ENCODE measurements around the gene GPR151.

Gene GPR151

DNA sequence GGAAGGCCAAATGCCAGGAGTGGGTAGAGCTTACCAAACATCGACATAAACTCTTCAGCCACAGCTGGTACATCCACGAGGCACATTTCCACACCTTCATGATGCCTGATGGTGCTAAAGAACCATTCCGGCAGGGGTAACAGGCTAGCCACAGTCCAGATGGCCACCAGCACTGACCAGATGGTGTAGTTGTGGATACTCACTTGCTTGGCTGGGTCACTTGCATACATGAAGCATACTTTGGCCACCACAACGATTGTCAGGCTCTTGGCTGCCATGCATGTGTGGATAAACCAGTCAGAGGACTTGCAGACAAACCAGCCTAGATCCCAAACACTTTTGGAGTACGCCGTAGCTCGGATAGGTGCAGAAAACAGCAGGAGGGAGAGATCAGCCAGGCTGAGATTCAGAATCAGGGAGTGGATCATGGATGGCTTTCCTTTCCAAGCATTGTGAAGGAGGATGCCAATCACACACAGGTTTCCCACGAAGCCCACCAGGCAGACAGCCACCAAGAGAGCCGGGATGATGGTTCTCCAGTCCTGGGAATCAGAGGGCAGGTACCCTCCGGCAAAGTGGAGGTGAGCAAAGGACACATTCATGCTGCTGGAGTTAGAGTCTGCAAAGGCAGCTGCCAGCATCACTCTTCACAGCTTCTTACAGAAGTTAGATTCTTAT is 378 bp downstream of the GPR151 start:
- H3K36me3 Mint-ChIP-seq (ENCODE audit: low read depth) = peaks cover 12% of the 10 kb centered on the region
- H3K9me3 Mint-ChIP-seq = no peaks in the 10 kb centered on the region
- DNase-seq = no peak
- no peak overlapping the region for H3K27ac Mint-ChIP-seq
- H3K4me3 Mint-ChIP-seq = no peak overlapping the region
- H3K4me1 Mint-ChIP-seq = no peaks in the 10 kb centered on the region
- H3K27me3 Mint-ChIP-seq (ENCODE audit: low read depth, poor library complexity) = peaks cover 2% of the 10 kb centered on the region
- TF ChIP-seq, protein P1, sequence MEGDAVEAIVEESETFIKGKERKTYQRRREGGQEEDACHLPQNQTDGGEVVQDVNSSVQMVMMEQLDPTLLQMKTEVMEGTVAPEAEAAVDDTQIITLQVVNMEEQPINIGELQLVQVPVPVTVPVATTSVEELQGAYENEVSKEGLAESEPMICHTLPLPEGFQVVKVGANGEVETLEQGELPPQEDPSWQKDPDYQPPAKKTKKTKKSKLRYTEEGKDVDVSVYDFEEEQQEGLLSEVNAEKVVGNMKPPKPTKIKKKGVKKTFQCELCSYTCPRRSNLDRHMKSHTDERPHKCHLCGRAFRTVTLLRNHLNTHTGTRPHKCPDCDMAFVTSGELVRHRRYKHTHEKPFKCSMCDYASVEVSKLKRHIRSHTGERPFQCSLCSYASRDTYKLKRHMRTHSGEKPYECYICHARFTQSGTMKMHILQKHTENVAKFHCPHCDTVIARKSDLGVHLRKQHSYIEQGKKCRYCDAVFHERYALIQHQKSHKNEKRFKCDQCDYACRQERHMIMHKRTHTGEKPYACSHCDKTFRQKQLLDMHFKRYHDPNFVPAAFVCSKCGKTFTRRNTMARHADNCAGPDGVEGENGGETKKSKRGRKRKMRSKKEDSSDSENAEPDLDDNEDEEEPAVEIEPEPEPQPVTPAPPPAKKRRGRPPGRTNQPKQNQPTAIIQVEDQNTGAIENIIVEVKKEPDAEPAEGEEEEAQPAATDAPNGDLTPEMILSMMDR (IDR thresholded peaks at IDR 0.05) = no peak

DNA sequence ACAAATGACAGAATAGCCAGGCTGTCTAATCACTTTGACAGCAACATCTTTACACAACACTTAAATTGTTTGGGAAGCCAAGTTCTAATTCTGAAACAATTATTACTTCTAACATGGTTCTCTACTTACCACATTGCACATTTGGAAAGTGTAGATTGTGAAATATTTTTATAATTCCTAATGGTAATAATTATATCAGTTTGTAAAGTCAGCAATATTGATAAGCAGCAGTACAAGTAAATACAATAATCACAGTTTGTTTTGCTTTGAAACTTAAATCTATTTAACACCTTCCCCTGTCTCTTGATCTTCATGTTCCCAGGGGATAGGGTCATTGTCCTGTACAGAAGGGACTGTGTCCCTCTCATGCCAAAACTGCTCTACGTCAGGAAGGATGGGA is 1.4 kb downstream of the GPR151 start:
- no peaks in the 10 kb centered on the region for H3K9me3 Mint-ChIP-seq
- H3K36me3 Mint-ChIP-seq (ENCODE audit: low read depth) = peaks cover 22% of the 10 kb centered on the region
- DNase-seq = no peak
- H3K4me1 Mint-ChIP-seq = no peaks in the 10 kb centered on the region
- no peak overlapping the region for H3K4me3 Mint-ChIP-seq
- TF ChIP-seq, protein P1 (IDR thresholded peaks at IDR 0.05) = no peak
- peak overlapping the region; percentile 34 for H3K27ac Mint-ChIP-seq
- peaks cover 2% of the 10 kb centered on the region for H3K27me3 Mint-ChIP-seq (ENCODE audit: low read depth, poor library complexity)

DNA sequence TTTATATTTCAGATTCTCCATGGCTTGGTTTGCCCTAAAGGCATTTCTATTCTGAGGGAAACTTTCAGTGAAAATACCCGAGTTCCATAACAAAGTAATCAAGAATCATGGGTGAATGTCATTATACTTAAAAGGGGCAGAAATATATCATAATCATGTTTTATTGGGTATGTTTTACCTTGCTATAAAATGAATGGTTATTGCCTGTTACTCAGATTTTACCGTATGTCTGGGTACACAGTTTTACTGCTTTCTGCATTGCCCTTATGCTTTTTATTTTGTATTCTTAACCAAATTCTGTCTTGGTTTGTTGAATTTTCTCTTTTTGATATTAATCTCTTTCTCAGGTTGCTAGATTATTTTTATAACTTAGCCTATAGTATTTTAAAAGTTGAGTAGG is 2.5 kb downstream of the GPR151 start:
- Mint-ChIP-seq H3K4me1 (no peaks in the 10 kb centered on the region), H3K4me3 (no peak overlapping the region), H3K27me3 (ENCODE audit: low read depth, poor library complexity) (no peaks in the 10 kb centered on the region), H3K9me3 (no peaks in the 10 kb centered on the region), H3K27ac (no peak overlapping the region), H3K36me3 (ENCODE audit: low read depth) (peaks cover 28% of the 10 kb centered on the region)
- TF ChIP-seq, protein P1 (IDR thresholded peaks at IDR 0.05) = no peak
- no peak for DNase-seq

DNA sequence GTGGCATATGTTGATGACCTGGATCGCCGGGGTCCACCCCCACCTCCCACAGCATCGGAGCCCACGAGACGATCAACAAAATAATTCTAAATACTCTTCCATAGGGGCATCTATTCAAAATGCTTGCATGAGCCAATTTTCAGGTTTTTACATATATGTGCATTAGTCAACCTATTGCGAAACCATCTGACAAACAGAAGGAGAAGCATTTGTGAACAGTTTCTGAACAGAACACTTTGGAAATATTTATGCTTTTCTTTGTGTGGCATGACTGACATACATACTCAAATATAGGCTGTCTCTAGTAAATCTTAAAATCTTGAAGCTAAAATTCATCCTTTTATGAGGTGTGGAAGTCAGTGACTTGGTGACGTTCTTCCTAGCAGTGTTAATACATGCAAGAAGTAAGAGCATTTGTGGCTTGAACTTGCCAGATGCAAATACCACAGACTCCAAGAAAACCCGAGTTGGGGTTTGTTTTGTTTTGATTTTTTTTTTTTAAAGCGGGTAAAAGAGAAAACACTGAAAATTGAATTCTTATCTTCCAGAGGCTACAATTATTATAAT is 5.3 kb downstream of the GPR151 start:
- no peaks in the 10 kb centered on the region for H3K27me3 Mint-ChIP-seq (ENCODE audit: low read depth, poor library complexity)

DNA sequence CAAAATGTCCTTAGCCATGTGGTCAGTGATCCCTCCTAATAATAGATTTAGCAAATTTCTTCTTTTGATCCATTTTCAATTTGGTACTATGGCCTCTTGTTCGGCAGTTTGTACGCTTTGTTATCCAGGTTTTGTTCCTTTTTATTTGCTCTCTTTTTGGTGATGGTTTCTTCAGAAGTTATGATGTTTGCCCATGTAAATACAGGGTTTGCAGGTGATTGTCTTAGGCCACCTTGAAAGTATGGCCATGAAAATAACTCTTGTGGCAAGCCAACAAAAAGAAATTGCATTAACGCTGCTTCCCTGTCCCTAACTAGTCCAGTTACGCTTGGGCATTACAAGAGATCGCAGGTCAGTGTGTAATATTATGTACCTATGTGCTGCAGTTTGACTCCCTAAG is 8.6 kb downstream of the GPR151 start:
- Mint-ChIP-seq H3K27me3 (ENCODE audit: low read depth, poor library complexity) (no peaks in the 10 kb centered on the region), H3K36me3 (ENCODE audit: low read depth) (peaks cover 69% of the 10 kb centered on the region), H3K9me3 (no peaks in the 10 kb centered on the region), H3K27ac (no peak overlapping the region), H3K4me3 (no peak overlapping the region), H3K4me1 (no peaks in the 10 kb centered on the region)
- TF ChIP-seq, protein P1 (IDR thresholded peaks at IDR 0.05) = no peak
- DNase-seq = no peak

More for the DNA sequence above, 5.3 kb downstream of the GPR151 start:
- TF ChIP-seq, protein P1 (IDR thresholded peaks at IDR 0.05) = no peak
- Mint-ChIP-seq H3K27ac (no peak overlapping the region), H3K4me1 (no peaks in the 10 kb centered on the region), H3K9me3 (no peaks in the 10 kb centered on the region), H3K4me3 (no peak overlapping the region), H3K36me3 (ENCODE audit: low read depth) (peaks cover 48% of the 10 kb centered on the region)
- no peak for DNase-seq

DNA sequence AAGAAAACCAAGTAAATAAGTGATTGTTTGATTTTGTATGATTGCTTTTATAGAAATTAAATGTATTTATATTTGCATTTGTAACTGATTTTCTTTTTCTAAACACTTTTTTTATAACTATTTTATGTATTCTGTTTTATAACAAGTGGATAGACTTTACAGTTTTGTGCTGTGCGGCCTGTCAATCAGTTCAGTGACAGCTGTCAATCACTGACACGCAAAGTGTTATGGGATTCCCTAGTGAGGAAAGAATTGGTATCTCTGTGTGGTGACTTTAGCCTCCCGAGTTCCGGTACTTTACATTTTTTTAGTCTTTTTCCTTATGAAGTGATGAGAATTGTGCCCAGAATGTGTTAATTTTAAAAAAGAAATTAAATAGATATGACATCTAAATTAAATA is 16.3 kb downstream of the GPR151 start:
- no peak overlapping the region for H3K4me3 Mint-ChIP-seq
- peaks cover 12% of the 10 kb centered on the region for H3K4me1 Mint-ChIP-seq
- no peaks in the 10 kb centered on the region for H3K9me3 Mint-ChIP-seq
- no peaks in the 10 kb centered on the region for H3K27me3 Mint-ChIP-seq (ENCODE audit: low read depth, poor library complexity)
- TF ChIP-seq, protein P1 (IDR thresholded peaks at IDR 0.05) = no peak
- H3K36me3 Mint-ChIP-seq (ENCODE audit: low read depth) = peaks cover 50% of the 10 kb centered on the region
- DNase-seq = no peak
- H3K27ac Mint-ChIP-seq = no peak overlapping the region
